ENCODE data around the gene HELZ2. TPM values are rescaled to one million over a fixed set of nuclear protein-coding genes. Genes with fewer than 3 reads are reported as not detected.
A peak's percentile ranks its signal among the peaks of the same experiment; 100 is the strongest.

The HELZ2 gene
- total RNA-seq, 1 experiment from 2014 or later: 135 TPM

DNA sequence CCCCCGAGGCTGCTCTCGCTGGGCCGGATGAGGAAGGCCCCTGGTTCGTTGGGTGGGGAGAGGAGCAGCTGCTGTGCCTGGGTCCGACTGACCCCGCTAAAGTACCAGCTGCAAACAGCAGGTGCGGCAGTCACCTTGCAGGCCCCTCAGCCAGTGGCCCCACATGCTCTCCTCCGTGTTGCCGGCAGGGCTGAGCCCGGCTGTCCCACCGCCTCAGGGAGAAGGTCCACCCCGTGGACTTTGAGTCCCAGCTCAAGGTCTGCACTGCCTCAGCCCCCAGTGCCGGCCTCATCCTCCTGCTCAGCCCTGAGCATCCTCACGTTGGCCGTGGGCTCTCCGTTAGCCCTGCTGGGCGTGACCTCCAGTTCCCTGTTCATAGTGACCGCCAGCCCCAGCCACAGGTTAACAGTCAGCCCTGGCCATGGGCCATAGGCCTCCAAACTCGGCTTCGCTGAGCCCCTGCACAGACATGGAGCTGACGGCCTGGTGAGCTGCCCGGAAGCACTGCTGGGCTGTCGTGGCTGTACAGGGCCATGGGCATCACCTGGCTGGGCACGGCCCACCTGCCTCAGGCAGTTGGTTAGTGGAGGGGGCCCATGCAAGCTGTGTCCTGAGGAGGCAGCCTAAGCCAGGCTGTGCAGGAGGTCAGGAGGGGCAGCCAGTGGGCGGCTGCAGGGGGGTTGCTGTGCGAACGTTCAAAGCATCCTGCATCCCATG is 29.6 kb downstream of the HELZ2 start:
- no TSS peak for BruUV-seq (replicated peaks)
- TF ChIP-seq, protein P1, sequence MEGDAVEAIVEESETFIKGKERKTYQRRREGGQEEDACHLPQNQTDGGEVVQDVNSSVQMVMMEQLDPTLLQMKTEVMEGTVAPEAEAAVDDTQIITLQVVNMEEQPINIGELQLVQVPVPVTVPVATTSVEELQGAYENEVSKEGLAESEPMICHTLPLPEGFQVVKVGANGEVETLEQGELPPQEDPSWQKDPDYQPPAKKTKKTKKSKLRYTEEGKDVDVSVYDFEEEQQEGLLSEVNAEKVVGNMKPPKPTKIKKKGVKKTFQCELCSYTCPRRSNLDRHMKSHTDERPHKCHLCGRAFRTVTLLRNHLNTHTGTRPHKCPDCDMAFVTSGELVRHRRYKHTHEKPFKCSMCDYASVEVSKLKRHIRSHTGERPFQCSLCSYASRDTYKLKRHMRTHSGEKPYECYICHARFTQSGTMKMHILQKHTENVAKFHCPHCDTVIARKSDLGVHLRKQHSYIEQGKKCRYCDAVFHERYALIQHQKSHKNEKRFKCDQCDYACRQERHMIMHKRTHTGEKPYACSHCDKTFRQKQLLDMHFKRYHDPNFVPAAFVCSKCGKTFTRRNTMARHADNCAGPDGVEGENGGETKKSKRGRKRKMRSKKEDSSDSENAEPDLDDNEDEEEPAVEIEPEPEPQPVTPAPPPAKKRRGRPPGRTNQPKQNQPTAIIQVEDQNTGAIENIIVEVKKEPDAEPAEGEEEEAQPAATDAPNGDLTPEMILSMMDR (IDR thresholded peaks at IDR 0.05; ENCODE audit: unreplicated experiment): peak; percentile 11
- no peak overlapping the region for H3K27ac Mint-ChIP-seq (ENCODE audit: unreplicated experiment)
- H3K36me3 Mint-ChIP-seq (ENCODE audit: insufficient read depth, unreplicated experiment): peaks cover 5% of the 10 kb centered on the region
- CTCF ChIA-PET: interaction anchor here (0.7 to 1.2 kb wide), 2 partner anchors 30 to 114 kb away, joined by 3 to 6 read pairs; partner anchors contain the start of genes HELZ2 and RTEL1
- DNase-seq: no peak
- intact Hi-C loops (cut with micrococcal nuclease; ENCODE audit: unreplicated experiment): no loop called here
- H3K4me3 Mint-ChIP-seq (ENCODE audit: low read depth, unreplicated experiment): no peak overlapping the region
- H3K4me1 Mint-ChIP-seq (ENCODE audit: low read depth, unreplicated experiment): peaks cover 36% of the 10 kb centered on the region
- H3K9me3 Mint-ChIP-seq (ENCODE audit: low read depth, unreplicated experiment): no peaks in the 10 kb centered on the region
- peaks cover 14% of the 10 kb centered on the region for H3K27me3 Mint-ChIP-seq (ENCODE audit: unreplicated experiment)

DNA sequence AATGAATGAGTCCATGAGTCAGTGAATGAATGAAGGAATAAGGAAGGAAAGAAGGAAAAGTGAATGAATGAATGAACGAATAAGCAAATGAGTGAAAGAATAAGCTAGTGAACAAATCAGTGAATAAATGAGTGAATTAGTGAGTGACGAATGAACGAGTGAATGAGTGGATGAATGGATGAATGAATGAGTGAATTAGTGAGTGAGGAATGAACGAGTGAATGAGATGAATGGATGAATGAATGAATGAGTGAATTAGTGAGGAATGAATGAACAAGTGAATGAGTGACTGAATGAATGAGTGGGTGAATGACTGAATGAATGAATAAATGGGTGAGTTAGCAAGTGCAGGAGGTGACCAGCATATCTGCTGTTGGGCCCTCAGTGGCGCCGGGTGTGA is 30.3 kb downstream of the HELZ2 start:
- Mint-ChIP-seq H3K4me3 (ENCODE audit: low read depth, unreplicated experiment) (no peak overlapping the region), H3K9me3 (ENCODE audit: low read depth, unreplicated experiment) (no peaks in the 10 kb centered on the region), H3K27ac (ENCODE audit: unreplicated experiment) (no peak overlapping the region), H3K36me3 (ENCODE audit: insufficient read depth, unreplicated experiment) (peaks cover 11% of the 10 kb centered on the region), H3K27me3 (ENCODE audit: unreplicated experiment) (peaks cover 14% of the 10 kb centered on the region), H3K4me1 (ENCODE audit: low read depth, unreplicated experiment) (peaks cover 43% of the 10 kb centered on the region)
- CTCF ChIA-PET: no interaction called here
- no peak for DNase-seq
- intact Hi-C loops (cut with micrococcal nuclease; ENCODE audit: unreplicated experiment): no loop called here
- TF ChIP-seq, protein P1 (IDR thresholded peaks at IDR 0.05; ENCODE audit: unreplicated experiment): no peak
- no TSS peak for BruUV-seq (replicated peaks)

DNA sequence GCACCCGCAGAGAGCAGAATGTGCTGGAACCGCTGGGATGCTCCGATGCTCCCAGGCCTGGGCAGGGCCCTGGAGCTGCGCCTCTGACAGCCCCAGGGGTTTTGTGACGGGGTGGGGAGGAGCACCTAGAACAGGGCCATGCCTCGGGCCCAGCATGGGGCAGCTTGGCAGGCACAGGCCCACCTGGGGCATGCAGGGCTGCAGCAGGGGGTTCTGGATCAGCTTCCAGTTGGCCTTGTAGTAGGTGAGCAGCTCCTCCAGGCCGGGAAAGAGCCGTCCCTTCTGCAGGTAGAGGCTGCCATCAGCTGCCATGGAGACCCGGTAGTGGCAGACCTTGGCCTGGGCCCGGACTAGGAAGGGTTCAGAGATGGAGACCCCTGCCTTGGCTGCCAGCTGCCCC is 30.9 kb downstream of the HELZ2 start:
- intact Hi-C loops (cut with micrococcal nuclease; ENCODE audit: unreplicated experiment): no loop called here
- Mint-ChIP-seq H3K27ac (ENCODE audit: unreplicated experiment) (no peak overlapping the region), H3K36me3 (ENCODE audit: insufficient read depth, unreplicated experiment) (peaks cover 17% of the 10 kb centered on the region), H3K4me3 (ENCODE audit: low read depth, unreplicated experiment) (no peak overlapping the region), H3K9me3 (ENCODE audit: low read depth, unreplicated experiment) (no peaks in the 10 kb centered on the region), H3K27me3 (ENCODE audit: unreplicated experiment) (peaks cover 14% of the 10 kb centered on the region), H3K4me1 (ENCODE audit: low read depth, unreplicated experiment) (peaks cover 45% of the 10 kb centered on the region)
- CTCF ChIA-PET: no interaction called here
- TF ChIP-seq, protein P1 (IDR thresholded peaks at IDR 0.05; ENCODE audit: unreplicated experiment): no peak
- DNase-seq: no peak
- no TSS peak for BruUV-seq (replicated peaks)

DNA sequence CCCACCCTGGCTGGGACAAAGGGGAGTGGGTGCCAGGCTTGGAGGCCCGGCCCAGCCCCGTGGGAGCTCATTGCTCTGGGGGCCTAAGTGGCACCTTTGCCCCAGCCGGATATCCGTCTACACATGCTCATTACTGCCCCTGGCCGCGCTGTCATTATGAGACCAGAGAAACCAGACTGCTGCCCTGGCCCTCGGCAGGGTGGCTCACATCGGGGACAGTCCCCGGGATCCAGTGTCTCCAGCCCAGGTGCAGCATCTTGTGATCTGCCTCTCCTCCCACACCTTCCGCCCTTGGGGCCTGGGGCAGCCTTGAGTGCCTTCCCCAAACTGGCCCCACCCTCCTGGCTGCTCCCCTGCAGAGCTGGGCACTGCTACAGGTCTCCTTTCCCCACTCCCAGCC is 31.3 kb downstream of the HELZ2 start:
- H3K36me3 Mint-ChIP-seq (ENCODE audit: insufficient read depth, unreplicated experiment): peaks cover 21% of the 10 kb centered on the region
- TF ChIP-seq, protein P1 (IDR thresholded peaks at IDR 0.05; ENCODE audit: unreplicated experiment): no peak
- no peaks in the 10 kb centered on the region for H3K9me3 Mint-ChIP-seq (ENCODE audit: low read depth, unreplicated experiment)
- BruUV-seq (replicated peaks): no TSS peak
- no peak overlapping the region for H3K27ac Mint-ChIP-seq (ENCODE audit: unreplicated experiment)
- DNase-seq: no peak
- intact Hi-C loops (cut with micrococcal nuclease; ENCODE audit: unreplicated experiment): no loop called here
- peaks cover 45% of the 10 kb centered on the region for H3K4me1 Mint-ChIP-seq (ENCODE audit: low read depth, unreplicated experiment)
- peaks cover 14% of the 10 kb centered on the region for H3K27me3 Mint-ChIP-seq (ENCODE audit: unreplicated experiment)
- no peak overlapping the region for H3K4me3 Mint-ChIP-seq (ENCODE audit: low read depth, unreplicated experiment)
- CTCF ChIA-PET: no interaction called here

Data from Calu3 (cell line).